HG03439 (cell line): ENCODE measurements around the gene KCNIP3.
"Not testable (repeated sequence)": the region's sequence is repeated elsewhere in the genome, so short reads cannot be mapped to it uniquely, and the experiment has no call there.

ENCODE experiments used
- ATAC-seq: cut with Tn5 transposase; IDR thresholded peaks from one replicate; pipeline ENCODE4 v1.9.1; 2021; ENCODE audit warnings: mild to moderate bottlenecking, moderate library complexity; ENCODE audit not compliant: unreplicated experiment

The KCNIP3 gene

GRCh38 chr2:95356821-95357700 lies 59.9 kb downstream of the KCNIP3 start:
- no peak for ATAC-seq

- ATAC-seq: no peak
These were observed 60.7 kb downstream of the KCNIP3 start for GRCh38 chr2:95357717-95358280.

GRCh38 chr2:95359031-95359430 lies 61.9 kb downstream of the KCNIP3 start:
- no peak for ATAC-seq

GRCh38 chr2:95359501-95359930 lies 62.4 kb downstream of the KCNIP3 start:
- no peak for ATAC-seq

GRCh38 chr2:95361216-95361980 lies 64.3 kb downstream of the KCNIP3 start:
- ATAC-seq: no peak

- no peak for ATAC-seq
These were observed 65.3 kb downstream of the KCNIP3 start for GRCh38 chr2:95362486-95362885.

GRCh38 chr2:95366514-95366913 lies 69.4 kb downstream of the KCNIP3 start:
- ATAC-seq: no peak

GRCh38 chr2:95372216-95372829 lies 75.2 kb downstream of the KCNIP3 start:
- no peak for ATAC-seq

- ATAC-seq: no peak
These were observed 75.7 kb downstream of the KCNIP3 start for GRCh38 chr2:95372845-95373244.

GRCh38 chr2:95374029-95374428 lies 76.9 kb downstream of the KCNIP3 start:
- no peak for ATAC-seq

GRCh38 chr2:95374451-95374920 lies 77.3 kb downstream of the KCNIP3 start:
- no peak for ATAC-seq

- ATAC-seq: no peak
These were observed 77.8 kb downstream of the KCNIP3 start for GRCh38 chr2:95374921-95375471.

GRCh38 chr2:95375532-95376150 lies 78.5 kb downstream of the KCNIP3 start:
- ATAC-seq: no peak

- no peak for ATAC-seq
These were observed 79.4 kb downstream of the KCNIP3 start for GRCh38 chr2:95376311-95377215.

- no peak for ATAC-seq
These were observed 80.3 kb downstream of the KCNIP3 start for GRCh38 chr2:95377216-95378123.

- ATAC-seq: not testable (repeated sequence)
These were observed 81.1 kb downstream of the KCNIP3 start for GRCh38 chr2:95378281-95378680.

GRCh38 chr2:95379371-95379831 lies 82.3 kb downstream of the KCNIP3 start:
- no peak for ATAC-seq

- no peak for ATAC-seq
These were observed 83.1 kb downstream of the KCNIP3 start for GRCh38 chr2:95380280-95380679.
